ENCODE measurements around the gene ZDHHC8. TPM values are rescaled to one million over a fixed set of nuclear protein-coding genes. Genes with fewer than 3 reads are reported as not detected.

The ZDHHC8 gene
- total and polyA plus RNA-seq, 2 donors (not counting 1 experiment from before 2014, with no cell fraction given): 94.4 to 96.9 TPM

GRCh38 chr22:20152464-20152890 is 20.9 kb downstream of the ZDHHC8 start:
- Histone ChIP-seq H3K9ac (ENCODE audit: low read length) (no peak overlapping the region), H3K27ac (ENCODE audit: low read length in 2 of 2) (no peak overlapping the region), H3K36me3 (replicated peaks in 1 of 2; ENCODE audit: control extremely low read depth in 1 of 2, control insufficient read depth in 1 of 2, extremely low read depth in 1 of 2, insufficient read depth in 2 of 2, low read length in 1 of 2) (no peaks in the 10 kb centered on the region), H3K4me2 (replicated peaks; ENCODE audit: low read depth, low read length, poor library complexity, severe bottlenecking) (no peak overlapping the region), H2AFZ (ENCODE audit: insufficient read depth, low read depth, low read length, poor library complexity, severe bottlenecking) (no peak overlapping the region), H3K4me1 (ENCODE audit: control insufficient read depth in 2 of 2, insufficient read depth in 2 of 2, low read length in 2 of 2) (peaks cover 0 to 7% of the 10 kb centered on the region in 2 donors), H3K79me2 (ENCODE audit: control insufficient read depth, insufficient read depth, low read length) (no peaks in the 10 kb centered on the region), H3K27me3 (replicated peaks in 1 of 4; ENCODE audit: control extremely low read depth in 1 of 4, control insufficient read depth in 3 of 4, insufficient read depth in 4 of 4, low read length in 3 of 4) (peaks cover 0 to 25% (median 6%) of the 10 kb centered on the region in 4 experiments), H3K9me3 (ENCODE audit: control extremely low read depth in 1 of 3, control insufficient read depth in 2 of 3, insufficient read depth in 1 of 3, low read length in 2 of 3) (peaks cover 0 to 4% (median 0%) of the 10 kb centered on the region in 3 donors), H4K20me1 (ENCODE audit: control insufficient read depth, insufficient read depth, low read length, poor library complexity, severe bottlenecking) (no peaks in the 10 kb centered on the region), H3K4me3 (ENCODE audit: control extremely low read depth in 1 of 5, extremely low read depth in 1 of 5, insufficient read depth in 1 of 5, low read depth in 2 of 5, low read length in 4 of 5) (no peak overlapping the region)
- CTCF ChIA-PET: interaction anchor here (0.6 kb wide), 1 partner anchor 101 kb away, joined by 3 read pairs; no protein-coding TSS in a partner anchor
- TF ChIP-seq CTCF (IDR thresholded peaks at IDR 0.05) (no peak), EZH2 (IDR thresholded peaks at IDR 0.05; ENCODE audit: borderline replicate concordance, insufficient read depth, low read depth, low read length, poor library complexity, severe bottlenecking) (no peak)
- POLR2A ChIA-PET: no interaction called here
- no peak for ATAC-seq (ENCODE audit: low read depth)
- no peak overlapping the region for H3K4me3 Mint-ChIP-seq
- WGBS (ENCODE audit: insufficient coverage): 89% methylated on average over 14 of the region's 14 CpGs
- H3K27ac Mint-ChIP-seq: no peak overlapping the region
- H3K9me3 Mint-ChIP-seq (ENCODE audit: insufficient read depth): no peaks in the 10 kb centered on the region
- H3K27me3 Mint-ChIP-seq: peaks cover 4% of the 10 kb centered on the region
- H3K4me1 Mint-ChIP-seq: peaks cover 2% of the 10 kb centered on the region
- DNase-seq: no peak
- intact Hi-C loops (cut with micrococcal nuclease): no loop called here

- Histone ChIP-seq H3K36me3 (replicated peaks in 1 of 2; ENCODE audit: control extremely low read depth in 1 of 2, control insufficient read depth in 1 of 2, extremely low read depth in 1 of 2, insufficient read depth in 2 of 2, low read length in 1 of 2) (no peaks in the 10 kb centered on the region), H3K4me3 (ENCODE audit: control extremely low read depth in 1 of 5, extremely low read depth in 1 of 5, insufficient read depth in 1 of 5, low read depth in 2 of 5, low read length in 4 of 5) (no peak overlapping the region), H4K20me1 (ENCODE audit: control insufficient read depth, insufficient read depth, low read length, poor library complexity, severe bottlenecking) (no peaks in the 10 kb centered on the region), H3K27me3 (replicated peaks in 1 of 4; ENCODE audit: control extremely low read depth in 1 of 4, control insufficient read depth in 3 of 4, insufficient read depth in 4 of 4, low read length in 3 of 4) (peaks cover 0 to 38% (median 10%) of the 10 kb centered on the region in 4 experiments), H2AFZ (ENCODE audit: insufficient read depth, low read depth, low read length, poor library complexity, severe bottlenecking) (no peak overlapping the region), H3K9ac (ENCODE audit: low read length) (no peak overlapping the region), H3K4me1 (ENCODE audit: control insufficient read depth in 2 of 2, insufficient read depth in 2 of 2, low read length in 2 of 2) (peaks cover 0 to 7% of the 10 kb centered on the region in 2 donors), H3K4me2 (replicated peaks; ENCODE audit: low read depth, low read length, poor library complexity, severe bottlenecking) (no peak overlapping the region), H3K79me2 (ENCODE audit: control insufficient read depth, insufficient read depth, low read length) (no peaks in the 10 kb centered on the region), H3K27ac (ENCODE audit: low read length in 2 of 2) (no peak overlapping the region), H3K9me3 (ENCODE audit: control extremely low read depth in 1 of 3, control insufficient read depth in 2 of 3, insufficient read depth in 1 of 3, low read length in 2 of 3) (peaks cover 0 to 7% (median 0%) of the 10 kb centered on the region in 3 donors)
- no peak for DNase-seq
- 93% methylated on average over 16 of the region's 16 CpGs for WGBS (ENCODE audit: insufficient coverage)
- no peaks in the 10 kb centered on the region for H3K9me3 Mint-ChIP-seq (ENCODE audit: insufficient read depth)
- ATAC-seq (ENCODE audit: low read depth): no peak
- ChIA-PET POLR2A (no interaction called here), CTCF (interaction anchor here (0.7 to 1.1 kb wide), 2 partner anchors 129 to 215 kb away, joined by 3 read pairs; no protein-coding TSS in a partner anchor)
- intact Hi-C loops (cut with micrococcal nuclease): no loop called here
- peaks cover 2% of the 10 kb centered on the region for H3K4me1 Mint-ChIP-seq
- H3K27me3 Mint-ChIP-seq: peaks cover 7% of the 10 kb centered on the region
- H3K27ac Mint-ChIP-seq: no peak overlapping the region
- no peak overlapping the region for H3K4me3 Mint-ChIP-seq
- TF ChIP-seq CTCF (IDR thresholded peaks at IDR 0.05) (no peak), EZH2 (IDR thresholded peaks at IDR 0.05; ENCODE audit: borderline replicate concordance, insufficient read depth, low read depth, low read length, poor library complexity, severe bottlenecking) (no peak)
Measured at GRCh38 chr22:20153945-20154344, 22.3 kb downstream of the ZDHHC8 start.

Data from B cell (primary cell).